Measurements from ENCODE around the gene NCR1.

DNA sequence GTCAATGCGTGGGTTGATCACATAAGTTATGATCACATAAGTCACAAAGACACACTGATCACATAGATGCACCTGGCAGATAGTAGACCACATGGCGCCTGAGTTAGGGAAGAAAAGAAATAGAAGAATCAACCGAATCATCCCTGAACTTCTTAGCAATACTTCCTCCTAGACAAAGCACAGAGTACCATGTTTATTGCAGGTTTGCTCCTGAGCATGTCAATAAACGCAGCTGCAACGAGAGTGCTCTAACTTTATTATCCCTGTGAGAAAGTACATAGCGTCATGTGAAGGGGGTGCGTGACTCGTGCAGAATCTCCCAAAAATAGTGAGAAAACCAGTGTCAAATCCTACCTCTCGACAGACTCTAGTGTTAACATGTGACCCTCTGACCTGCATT, 17.3 kb downstream of the NCR1 start:
- TF ChIP-seq, protein P1, sequence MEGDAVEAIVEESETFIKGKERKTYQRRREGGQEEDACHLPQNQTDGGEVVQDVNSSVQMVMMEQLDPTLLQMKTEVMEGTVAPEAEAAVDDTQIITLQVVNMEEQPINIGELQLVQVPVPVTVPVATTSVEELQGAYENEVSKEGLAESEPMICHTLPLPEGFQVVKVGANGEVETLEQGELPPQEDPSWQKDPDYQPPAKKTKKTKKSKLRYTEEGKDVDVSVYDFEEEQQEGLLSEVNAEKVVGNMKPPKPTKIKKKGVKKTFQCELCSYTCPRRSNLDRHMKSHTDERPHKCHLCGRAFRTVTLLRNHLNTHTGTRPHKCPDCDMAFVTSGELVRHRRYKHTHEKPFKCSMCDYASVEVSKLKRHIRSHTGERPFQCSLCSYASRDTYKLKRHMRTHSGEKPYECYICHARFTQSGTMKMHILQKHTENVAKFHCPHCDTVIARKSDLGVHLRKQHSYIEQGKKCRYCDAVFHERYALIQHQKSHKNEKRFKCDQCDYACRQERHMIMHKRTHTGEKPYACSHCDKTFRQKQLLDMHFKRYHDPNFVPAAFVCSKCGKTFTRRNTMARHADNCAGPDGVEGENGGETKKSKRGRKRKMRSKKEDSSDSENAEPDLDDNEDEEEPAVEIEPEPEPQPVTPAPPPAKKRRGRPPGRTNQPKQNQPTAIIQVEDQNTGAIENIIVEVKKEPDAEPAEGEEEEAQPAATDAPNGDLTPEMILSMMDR (IDR thresholded peaks at IDR 0.05): no peak
- TF ChIP-seq POLR2AphosphoS5 (IDR thresholded peaks at IDR 0.05; ENCODE audit: low read depth, low read length): no peak
- TF ChIP-seq TCF7L2 (IDR thresholded peaks at IDR 0.05; ENCODE audit: low read depth, low read length): no peak
- TF ChIP-seq, protein P2, sequence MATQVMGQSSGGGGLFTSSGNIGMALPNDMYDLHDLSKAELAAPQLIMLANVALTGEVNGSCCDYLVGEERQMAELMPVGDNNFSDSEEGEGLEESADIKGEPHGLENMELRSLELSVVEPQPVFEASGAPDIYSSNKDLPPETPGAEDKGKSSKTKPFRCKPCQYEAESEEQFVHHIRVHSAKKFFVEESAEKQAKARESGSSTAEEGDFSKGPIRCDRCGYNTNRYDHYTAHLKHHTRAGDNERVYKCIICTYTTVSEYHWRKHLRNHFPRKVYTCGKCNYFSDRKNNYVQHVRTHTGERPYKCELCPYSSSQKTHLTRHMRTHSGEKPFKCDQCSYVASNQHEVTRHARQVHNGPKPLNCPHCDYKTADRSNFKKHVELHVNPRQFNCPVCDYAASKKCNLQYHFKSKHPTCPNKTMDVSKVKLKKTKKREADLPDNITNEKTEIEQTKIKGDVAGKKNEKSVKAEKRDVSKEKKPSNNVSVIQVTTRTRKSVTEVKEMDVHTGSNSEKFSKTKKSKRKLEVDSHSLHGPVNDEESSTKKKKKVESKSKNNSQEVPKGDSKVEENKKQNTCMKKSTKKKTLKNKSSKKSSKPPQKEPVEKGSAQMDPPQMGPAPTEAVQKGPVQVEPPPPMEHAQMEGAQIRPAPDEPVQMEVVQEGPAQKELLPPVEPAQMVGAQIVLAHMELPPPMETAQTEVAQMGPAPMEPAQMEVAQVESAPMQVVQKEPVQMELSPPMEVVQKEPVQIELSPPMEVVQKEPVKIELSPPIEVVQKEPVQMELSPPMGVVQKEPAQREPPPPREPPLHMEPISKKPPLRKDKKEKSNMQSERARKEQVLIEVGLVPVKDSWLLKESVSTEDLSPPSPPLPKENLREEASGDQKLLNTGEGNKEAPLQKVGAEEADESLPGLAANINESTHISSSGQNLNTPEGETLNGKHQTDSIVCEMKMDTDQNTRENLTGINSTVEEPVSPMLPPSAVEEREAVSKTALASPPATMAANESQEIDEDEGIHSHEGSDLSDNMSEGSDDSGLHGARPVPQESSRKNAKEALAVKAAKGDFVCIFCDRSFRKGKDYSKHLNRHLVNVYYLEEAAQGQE (IDR thresholded peaks at IDR 0.05; ENCODE audit: insufficient read depth in 1 of 2, low read depth in 2 of 2, low read length in 1 of 2): no peak
- TF ChIP-seq SIN3A (IDR thresholded peaks at IDR 0.05; ENCODE audit: borderline replicate concordance, insufficient read depth, low read depth, low read length): no peak

All from Panc1 (cell line).